Measurements from ENCODE around the gene FXYD3.

The FXYD3 gene

DNA sequence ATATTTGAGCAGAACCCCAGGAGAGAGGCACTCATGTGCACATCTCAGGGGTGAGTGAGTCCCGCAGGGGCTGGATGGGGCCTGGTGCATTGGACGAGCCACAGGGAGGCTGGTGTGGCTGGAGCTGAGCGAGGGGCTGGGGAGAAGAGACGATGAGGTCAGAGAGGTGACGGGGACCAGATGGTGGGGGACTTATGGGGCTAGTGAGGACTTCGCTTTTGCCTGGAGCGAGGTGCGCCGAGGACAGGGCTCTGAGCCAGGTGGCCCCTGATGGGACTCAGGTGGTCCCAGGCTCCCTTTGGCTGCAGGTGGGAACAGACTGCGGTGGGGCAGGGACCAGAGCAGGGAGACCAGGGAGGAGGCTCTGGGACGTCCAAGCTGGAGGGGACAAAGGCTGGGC, 6.9 kb upstream of the FXYD3 start:
- no peak overlapping the region for H3K27ac ChIP-seq
- H3K36me3 ChIP-seq = no peaks in the 10 kb centered on the region
- no peak overlapping the region for H3K4me3 ChIP-seq
- intact Hi-C loops (cut with DNase I; ENCODE audit: low total_unique reads) = no loop called here
- H3K9me3 ChIP-seq = no peaks in the 10 kb centered on the region
- H3K4me1 ChIP-seq = no peaks in the 10 kb centered on the region
- TF ChIP-seq CTCF (IDR thresholded peaks at IDR 0.05) = no peak
- H3K27me3 ChIP-seq = peaks cover 0 to 10% of the 10 kb centered on the region in 2 donors
- DNase-seq = no peak

- Histone ChIP-seq H3K27ac (no peak overlapping the region), H3K27me3 (peaks cover 0 to 10% of the 10 kb centered on the region in 2 donors), H3K9me3 (no peaks in the 10 kb centered on the region), H3K36me3 (no peaks in the 10 kb centered on the region), H3K4me1 (peaks cover 0 to 5% (median 3%) of the 10 kb centered on the region in 4 donors), H3K4me3 (no peak overlapping the region)
- no peak for TF ChIP-seq CTCF (IDR thresholded peaks at IDR 0.05)
- intact Hi-C loops (cut with DNase I; ENCODE audit: low total_unique reads) = no loop called here
- no peak for DNase-seq
These were observed 6.1 kb upstream of the FXYD3 start for GRCh38 chr19:35109395-35110112.

DNA sequence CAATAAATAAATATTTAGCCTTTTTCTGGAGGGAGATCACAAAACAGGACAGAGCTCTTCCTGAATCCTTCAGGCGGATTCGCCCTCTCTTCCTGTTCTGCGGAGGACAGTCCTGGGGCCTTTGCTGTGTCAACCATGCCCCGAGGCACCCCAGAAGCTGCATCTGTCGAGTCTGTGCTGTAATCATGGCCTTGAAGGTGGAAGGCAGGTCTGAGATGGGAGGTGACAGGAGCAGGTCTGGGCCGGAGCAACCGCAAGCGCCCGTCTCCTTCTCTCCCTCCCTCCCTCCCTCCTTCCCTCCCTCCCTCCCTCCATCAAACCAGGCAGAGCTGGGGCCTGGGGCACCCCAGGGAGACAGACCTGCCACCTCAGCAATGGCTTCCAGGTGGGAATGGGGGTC, 4.6 kb upstream of the FXYD3 start:
- no peaks in the 10 kb centered on the region for H3K9me3 ChIP-seq
- H3K36me3 ChIP-seq = no peaks in the 10 kb centered on the region
- no peak for TF ChIP-seq CTCF (IDR thresholded peaks at IDR 0.05)
- H3K4me3 ChIP-seq = no peak overlapping the region
- intact Hi-C loops (cut with DNase I; ENCODE audit: low total_unique reads) = no loop called here
- peaks cover 0 to 10% of the 10 kb centered on the region in 2 donors for H3K27me3 ChIP-seq
- DNase-seq = no peak
- no peak overlapping the region for H3K27ac ChIP-seq
- peaks cover 0 to 15% (median 10%) of the 10 kb centered on the region in 4 donors for H3K4me1 ChIP-seq

- Histone ChIP-seq H3K4me1 (peaks cover 0 to 15% (median 10%) of the 10 kb centered on the region in 4 donors), H3K27ac (no peak overlapping the region), H3K27me3 (peaks cover 0 to 10% of the 10 kb centered on the region in 2 donors), H3K36me3 (no peaks in the 10 kb centered on the region), H3K4me3 (no peak overlapping the region), H3K9me3 (no peaks in the 10 kb centered on the region)
- TF ChIP-seq CTCF (IDR thresholded peaks at IDR 0.05) = no peak
- no peak for DNase-seq
- intact Hi-C loops (cut with DNase I; ENCODE audit: low total_unique reads) = no loop called here
These were observed 2.5 kb upstream of the FXYD3 start for GRCh38 chr19:35112995-35113688.

GRCh38 chr19:35114353-35115176, 1.1 kb upstream of the FXYD3 start:
- H3K4me3 ChIP-seq = peak overlapping the region; percentile 13 to 50
- H3K36me3 ChIP-seq = no peaks in the 10 kb centered on the region
- TF ChIP-seq CTCF (IDR thresholded peaks at IDR 0.05) = peak; percentile 96 to 99
- intact Hi-C loops (cut with DNase I; ENCODE audit: low total_unique reads) = loop anchor here (2.0 kb wide), 1 partner anchor 20 kb away; the partner anchor contains the start of gene LGI4
- H3K27me3 ChIP-seq = peaks cover 0 to 4% of the 10 kb centered on the region in 2 donors
- DNase-seq = peak; percentile 68 to 82
- H3K4me1 ChIP-seq = peaks cover 0 to 15% (median 10%) of the 10 kb centered on the region in 4 donors
- no peaks in the 10 kb centered on the region for H3K9me3 ChIP-seq
- H3K27ac ChIP-seq = peak overlapping the region; percentile 29 to 55

All from tibial artery (tissue), 4 donors.